HG02981 (cell line): ENCODE measurements around the gene STH.

ENCODE experiments used
- ATAC-seq: cut with Tn5 transposase; IDR thresholded peaks from one replicate; pipeline ENCODE4 v1.9.1; 2021; ENCODE audit warnings: mild to moderate bottlenecking, moderate library complexity; ENCODE audit not compliant: unreplicated experiment

The STH gene

DNA sequence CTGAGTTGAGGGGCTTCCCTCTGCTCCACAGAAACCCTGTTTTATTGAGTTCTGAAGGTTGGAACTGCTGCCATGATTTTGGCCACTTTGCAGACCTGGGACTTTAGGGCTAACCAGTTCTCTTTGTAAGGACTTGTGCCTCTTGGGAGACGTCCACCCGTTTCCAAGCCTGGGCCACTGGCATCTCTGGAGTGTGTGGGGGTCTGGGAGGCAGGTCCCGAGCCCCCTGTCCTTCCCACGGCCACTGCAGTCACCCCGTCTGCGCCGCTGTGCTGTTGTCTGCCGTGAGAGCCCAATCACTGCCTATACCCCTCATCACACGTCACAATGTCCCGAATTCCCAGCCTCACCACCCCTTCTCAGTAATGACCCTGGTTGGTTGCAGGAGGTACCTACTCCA, 26.0 kb downstream of the STH start:
- ATAC-seq = no peak

DNA sequence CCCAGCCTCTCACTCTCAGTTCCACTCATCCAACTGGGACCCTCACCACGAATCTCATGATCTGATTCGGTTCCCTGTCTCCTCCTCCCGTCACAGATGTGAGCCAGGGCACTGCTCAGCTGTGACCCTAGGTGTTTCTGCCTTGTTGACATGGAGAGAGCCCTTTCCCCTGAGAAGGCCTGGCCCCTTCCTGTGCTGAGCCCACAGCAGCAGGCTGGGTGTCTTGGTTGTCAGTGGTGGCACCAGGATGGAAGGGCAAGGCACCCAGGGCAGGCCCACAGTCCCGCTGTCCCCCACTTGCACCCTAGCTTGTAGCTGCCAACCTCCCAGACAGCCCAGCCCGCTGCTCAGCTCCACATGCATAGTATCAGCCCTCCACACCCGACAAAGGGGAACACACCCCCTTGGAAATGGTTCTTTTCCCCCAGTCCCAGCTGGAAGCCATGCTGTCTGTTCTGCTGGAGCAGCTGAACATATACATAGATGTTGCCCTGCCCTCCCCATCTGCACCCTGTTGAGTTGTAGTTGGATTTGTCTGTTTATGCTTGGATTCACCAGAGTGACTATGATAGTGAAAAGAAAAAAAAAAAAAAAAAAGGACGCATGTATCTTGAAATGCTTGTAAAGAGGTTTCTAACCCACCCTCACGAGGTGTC, 26.6 kb downstream of the STH start:
- ATAC-seq = no peak

GRCh38 chr17:46026166-46027047, 27.4 kb downstream of the STH start:
- ATAC-seq = no peak

DNA sequence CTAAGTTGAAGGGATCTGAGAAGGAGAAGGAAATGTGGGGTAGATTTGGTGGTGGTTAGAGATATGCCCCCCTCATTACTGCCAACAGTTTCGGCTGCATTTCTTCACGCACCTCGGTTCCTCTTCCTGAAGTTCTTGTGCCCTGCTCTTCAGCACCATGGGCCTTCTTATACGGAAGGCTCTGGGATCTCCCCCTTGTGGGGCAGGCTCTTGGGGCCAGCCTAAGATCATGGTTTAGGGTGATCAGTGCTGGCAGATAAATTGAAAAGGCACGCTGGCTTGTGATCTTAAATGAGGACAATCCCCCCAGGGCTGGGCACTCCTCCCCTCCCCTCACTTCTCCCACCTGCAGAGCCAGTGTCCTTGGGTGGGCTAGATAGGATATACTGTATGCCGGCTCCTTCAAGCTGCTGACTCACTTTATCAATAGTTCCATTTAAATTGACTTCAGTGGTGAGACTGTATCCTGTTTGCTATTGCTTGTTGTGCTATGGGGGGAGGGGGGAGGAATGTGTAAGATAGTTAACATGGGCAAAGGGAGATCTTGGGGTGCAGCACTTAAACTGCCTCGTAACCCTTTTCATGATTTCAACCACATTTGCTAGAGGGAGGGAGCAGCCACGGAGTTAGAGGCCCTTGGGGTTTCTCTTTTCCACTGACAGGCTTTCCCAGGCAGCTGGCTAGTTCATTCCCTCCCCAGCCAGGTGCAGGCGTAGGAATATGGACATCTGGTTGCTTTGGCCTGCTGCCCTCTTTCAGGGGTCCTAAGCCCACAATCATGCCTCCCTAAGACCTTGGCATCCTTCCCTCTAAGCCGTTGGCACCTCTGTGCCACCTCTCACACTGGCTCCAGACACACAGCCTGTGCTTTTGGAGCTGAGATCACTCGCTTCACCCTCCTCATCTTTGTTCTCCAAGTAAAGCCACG, 28.3 kb downstream of the STH start:
- ATAC-seq = no peak

- no peak for ATAC-seq
Measured at GRCh38 chr17:46027976-46028325, 28.9 kb downstream of the STH start.

DNA sequence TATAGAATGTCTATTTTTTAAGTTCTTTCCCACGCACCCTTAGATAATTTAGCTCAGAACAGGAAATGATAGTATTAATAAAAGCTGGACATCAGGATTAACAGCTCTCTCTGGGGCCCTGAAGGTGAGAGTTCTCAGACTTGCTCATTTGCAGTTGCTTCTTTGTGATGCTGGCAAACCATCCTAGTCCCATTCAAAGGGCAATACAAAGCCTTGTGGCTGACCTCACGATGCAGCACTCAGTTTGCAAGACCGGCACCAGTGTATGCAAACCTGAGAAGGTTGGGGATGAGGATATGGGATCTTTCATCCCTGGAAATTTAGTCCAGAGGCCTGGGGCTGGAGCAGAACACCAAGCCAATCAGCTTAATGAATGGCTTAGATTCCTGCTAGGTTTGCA, 29.3 kb downstream of the STH start:
- ATAC-seq = no peak

GRCh38 chr17:46028981-46029565, 30.0 kb downstream of the STH start:
- ATAC-seq = no peak

- ATAC-seq = no peak
Measured at GRCh38 chr17:46029627-46030026, 30.6 kb downstream of the STH start.

GRCh38 chr17:46030752-46031151, 31.7 kb downstream of the STH start:
- ATAC-seq = no peak

GRCh38 chr17:46031440-46031839, 32.4 kb downstream of the STH start:
- ATAC-seq = no peak

- ATAC-seq = no peak
Measured at GRCh38 chr17:46031920-46032319, 32.9 kb downstream of the STH start.

DNA sequence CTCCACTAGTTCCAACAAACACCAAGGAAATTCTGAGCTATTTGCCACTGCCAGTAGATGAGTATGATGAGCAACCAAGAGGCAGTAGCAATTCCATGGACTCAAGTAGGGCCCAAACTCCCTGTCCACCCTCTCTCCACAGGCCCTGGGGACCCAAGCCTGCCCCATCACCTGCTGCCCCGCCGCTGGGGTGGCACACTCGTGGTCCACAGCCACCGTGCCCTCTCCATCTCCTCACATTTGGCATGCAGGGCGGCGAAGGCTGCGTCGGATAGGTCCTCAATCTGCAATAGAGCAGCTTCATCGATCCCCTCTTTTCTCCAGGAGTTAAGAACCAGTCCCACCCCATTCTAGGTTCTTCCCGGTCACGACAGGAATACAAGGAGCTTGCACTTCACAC, 33.9 kb downstream of the STH start:
- ATAC-seq = no peak

DNA sequence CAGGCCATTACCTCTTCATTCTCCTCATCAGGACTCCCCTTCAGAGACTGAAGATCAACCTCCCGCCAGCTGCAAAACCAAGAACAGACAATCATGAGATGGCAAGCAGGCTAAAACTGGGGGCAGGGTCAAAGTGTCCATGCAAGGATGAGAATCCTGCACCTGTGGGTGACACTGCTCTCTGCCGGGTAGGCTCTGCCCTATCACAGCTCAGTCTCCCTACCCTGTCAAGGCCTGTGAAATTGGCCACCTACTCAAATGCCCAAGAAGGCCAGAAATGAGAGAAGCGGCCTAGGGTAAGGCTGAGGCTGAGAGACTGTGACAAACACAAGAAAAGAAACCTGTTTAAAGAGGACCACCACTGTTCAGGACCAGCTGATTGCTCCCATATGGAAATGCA, 34.3 kb downstream of the STH start:
- ATAC-seq = no peak

- no peak for ATAC-seq
Measured at GRCh38 chr17:46035112-46035818, 36.2 kb downstream of the STH start.

- ATAC-seq = no peak
Measured at GRCh38 chr17:46036491-46036890, 37.4 kb downstream of the STH start.

DNA sequence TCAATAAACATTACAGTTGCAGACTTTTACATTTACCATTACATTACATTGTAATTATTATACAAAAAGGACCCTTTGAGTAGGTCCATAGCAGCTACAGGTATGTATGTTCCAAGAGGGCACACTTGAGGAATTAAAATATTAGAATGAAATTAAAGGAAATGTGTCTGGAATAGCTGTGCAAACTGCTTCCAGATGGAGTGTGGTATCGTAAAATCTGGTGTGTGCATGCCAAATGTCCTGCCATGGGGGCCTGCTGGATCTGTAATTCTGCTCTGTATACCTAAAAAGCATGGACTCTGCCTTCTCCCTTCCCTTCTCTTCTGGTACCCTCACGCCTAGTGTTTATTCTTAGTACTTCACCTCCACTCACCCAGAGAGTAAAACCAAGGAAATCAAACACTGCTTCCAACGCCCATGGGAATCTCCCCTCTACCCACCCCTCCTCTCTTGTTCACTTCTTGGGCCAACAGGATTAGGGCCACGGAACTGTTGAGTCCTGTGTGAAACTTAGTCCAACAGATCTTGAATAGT, 38.7 kb downstream of the STH start:
- no peak for ATAC-seq

DNA sequence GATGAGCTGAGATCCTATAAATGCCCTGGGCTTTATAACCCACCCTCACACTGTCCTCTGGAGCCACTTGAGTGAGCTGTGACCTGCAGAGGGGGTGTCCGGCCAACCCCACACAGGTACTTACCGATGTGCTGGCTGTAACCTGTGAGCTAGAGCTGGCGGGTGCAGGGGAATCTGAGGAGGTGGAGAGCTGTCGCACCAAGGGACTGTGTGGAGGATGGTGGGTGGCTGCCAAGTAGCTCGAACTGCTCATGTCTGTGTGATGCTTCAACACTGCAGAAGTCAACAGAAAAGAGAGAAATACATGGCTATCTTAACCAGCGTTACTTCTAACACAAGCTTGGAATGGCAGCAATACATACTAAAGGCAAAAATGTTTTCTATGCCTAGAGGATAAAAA, 39.4 kb downstream of the STH start:
- no peak for ATAC-seq

- no peak for ATAC-seq
Measured at GRCh38 chr17:46038937-46039336, 39.9 kb downstream of the STH start.

GRCh38 chr17:46039592-46040186, 40.6 kb downstream of the STH start:
- no peak for ATAC-seq

- no peak for ATAC-seq
Measured at GRCh38 chr17:46042246-46042645, 43.2 kb downstream of the STH start.
